ENCODE data around the gene ELL.

Gene ELL

DNA sequence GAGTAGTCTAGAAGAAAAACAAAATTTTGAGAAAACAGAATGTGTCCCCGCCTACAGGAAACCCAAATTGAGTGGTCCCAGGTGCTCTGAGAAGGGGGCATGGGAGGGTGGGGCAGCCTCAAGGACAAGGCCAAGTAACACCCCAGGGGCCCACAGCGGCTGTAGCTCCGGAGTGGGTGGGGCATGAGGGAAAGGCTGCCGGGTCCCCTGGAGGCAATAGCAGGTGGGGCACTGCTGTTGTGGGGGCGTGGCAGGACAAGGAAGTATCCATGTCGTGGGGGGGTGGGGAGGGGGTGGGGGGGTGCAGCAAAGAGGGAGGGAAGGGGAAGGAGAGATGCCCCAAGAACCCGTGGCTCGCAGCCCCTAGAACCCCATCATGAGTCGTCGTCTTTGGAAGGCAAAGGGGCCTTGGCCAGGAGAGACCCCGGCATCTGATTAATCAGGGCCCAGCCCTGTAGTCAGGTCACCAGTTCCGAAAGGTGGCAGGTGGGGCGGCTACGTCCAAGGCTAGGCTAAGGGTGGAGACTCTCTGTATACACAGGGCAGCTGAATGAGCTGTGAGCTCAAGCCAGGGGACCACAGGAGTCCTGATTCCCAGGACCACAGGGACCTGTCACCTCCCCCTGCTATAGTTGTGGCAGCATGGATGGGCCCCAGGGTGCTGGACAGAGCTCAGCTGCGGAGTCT, 76.5 kb downstream of the ELL start:
- DNase-seq (ENCODE audit: low spot score) = no peak

GRCh38 chr19:18444513-18444912, 77.4 kb downstream of the ELL start:
- DNase-seq (ENCODE audit: low spot score) = no peak

DNA sequence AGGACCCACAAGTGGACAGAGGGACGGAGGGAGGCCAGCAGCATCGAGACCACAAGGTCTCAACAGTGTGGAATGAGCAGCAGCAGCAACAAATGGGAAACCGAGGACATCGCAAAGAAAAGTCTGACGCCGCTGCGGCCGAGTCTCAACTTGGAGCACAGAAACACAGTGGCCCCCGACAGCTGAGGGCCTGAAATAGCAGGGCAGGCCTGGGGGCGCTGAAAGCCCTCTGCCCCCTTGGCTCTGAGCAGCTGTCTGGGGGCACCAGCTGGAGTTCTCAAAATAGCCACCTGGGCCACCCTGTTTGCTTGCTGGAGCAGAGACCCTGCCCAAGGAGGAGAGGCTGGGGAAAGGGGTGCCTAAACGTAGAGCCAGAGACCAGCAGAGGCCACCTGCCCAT, 78.0 kb downstream of the ELL start:
- no peak for DNase-seq (ENCODE audit: low spot score)

DNA sequence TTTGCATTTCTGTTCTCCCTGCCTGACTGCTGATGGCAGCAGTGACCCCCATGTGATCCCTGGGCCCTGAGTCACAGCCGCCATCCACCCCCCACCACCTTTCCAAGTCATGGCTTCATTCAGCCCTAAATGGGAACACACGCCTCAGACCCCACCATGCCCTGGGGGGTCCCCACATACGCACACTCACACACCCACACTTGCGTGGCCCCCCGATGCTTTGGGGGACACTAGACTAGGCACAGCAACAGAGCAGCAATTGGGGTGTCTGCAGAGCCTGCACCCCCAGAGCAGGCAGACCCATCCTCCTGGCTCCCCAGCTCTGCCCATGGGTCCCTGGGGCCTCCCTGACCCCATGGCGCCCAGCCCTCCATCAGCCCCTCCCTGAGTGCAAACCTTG, 78.5 kb downstream of the ELL start:
- DNase-seq (ENCODE audit: low spot score) = no peak

DNA sequence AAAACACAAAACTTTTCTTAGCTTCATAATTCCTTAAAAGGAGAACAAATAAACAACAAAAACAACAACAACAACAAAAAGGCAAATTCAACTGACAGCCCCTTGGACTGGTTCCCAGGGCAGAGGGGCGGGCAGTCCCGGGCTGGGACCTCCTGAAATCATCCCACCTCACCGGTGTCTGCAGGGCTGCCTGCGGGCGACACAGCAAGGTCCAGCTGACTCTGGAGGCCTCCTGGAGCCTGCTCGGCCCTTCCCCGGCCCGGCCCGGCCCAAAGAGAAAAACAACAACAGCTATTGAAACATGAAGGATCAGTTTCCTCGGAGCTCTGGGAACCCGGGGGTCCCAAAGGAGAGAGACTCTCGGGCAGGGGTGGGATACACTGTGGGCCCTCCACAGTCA, 78.9 kb downstream of the ELL start:
- DNase-seq (ENCODE audit: low spot score) = no peak

GRCh38 chr19:18441804-18442788, 79.8 kb downstream of the ELL start:
- DNase-seq (ENCODE audit: low spot score) = no peak

GRCh38 chr19:18440936-18441803, 80.7 kb downstream of the ELL start:
- DNase-seq (ENCODE audit: low spot score) = no peak

DNA sequence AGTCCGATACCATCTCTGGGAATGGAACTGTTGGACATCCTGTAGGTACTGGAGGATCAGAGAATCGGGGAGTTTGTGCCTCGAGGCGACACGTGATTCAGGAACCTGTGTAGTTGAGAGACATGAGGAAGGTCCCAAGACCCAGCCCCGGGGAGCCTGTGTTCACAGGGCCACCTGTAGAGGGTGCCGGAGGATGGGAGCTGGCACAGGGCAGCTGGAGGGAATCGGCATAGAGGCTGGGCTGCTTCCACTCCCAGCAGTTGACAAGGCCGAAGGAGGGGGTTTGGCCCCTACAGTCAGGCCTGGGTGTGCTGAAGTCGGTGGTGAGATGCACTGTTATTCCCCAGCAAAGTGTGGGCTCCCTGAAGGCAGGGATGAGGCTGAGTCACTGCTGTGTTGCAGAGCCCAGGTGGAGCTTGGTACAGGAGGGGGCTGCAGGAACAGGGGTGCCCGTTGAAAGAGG, 81.4 kb downstream of the ELL start:
- peak; percentile 46 for DNase-seq (ENCODE audit: low spot score)

DNA sequence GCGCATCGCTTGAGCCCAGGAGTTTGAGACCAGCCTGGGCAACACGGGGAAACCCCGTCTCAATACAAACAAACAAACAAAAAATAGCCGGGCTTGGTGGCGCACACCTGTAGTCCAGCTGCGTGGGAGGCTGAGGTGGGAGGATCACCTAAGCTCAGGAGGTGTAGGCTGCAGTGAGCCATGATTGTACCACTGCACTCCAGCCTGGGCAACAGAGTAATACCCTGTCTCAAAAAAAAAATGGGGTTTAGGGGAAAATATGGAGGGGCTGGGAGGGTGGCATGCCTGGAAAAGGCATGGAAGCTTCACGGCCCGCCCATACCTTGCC, 82.0 kb downstream of the ELL start:
- DNase-seq (ENCODE audit: low spot score) = no peak

DNA sequence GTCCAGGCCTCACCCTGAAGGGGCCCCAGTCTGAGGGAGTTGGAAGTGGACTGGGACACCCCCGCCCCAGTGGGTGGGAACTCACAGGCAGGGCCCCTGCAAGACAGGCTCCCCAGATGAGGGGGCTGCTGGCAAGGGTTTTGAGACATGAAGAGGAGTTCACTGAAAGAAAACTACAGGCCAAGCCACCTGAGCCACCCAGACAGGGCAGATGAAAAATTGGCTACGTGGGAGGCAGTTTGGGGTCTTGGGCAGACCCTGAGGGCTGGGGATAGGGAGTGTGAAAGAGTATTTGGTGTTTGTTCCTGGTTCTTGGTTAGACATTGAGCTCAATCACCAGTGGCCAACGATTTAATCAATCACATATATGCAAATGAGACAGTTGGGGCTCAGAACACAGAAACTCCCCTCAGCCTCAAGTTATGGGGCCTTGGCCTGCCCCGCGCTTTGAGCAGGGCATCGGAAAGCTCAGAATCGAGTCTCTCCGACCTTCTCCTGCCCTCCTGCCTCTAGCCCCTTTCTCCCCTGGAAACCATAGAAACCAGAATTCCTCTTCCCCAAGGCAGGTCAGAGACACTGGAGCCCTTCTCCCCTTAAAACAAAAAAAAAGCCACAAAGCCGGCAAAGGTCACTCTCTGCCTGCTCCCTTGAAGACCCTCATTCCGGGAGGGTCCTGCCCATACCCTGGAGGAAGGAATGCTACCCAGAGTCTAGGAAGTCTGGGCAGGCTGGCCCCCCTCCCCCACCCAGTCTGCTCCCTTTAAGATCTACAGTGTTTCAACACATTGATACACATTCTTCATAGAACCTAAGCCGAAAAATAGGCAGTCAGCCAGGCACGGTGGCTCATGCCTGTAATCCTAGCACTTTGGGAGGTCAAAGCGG, 82.6 kb downstream of the ELL start:
- DNase-seq (ENCODE audit: low spot score) = peak; percentile 35

DNA sequence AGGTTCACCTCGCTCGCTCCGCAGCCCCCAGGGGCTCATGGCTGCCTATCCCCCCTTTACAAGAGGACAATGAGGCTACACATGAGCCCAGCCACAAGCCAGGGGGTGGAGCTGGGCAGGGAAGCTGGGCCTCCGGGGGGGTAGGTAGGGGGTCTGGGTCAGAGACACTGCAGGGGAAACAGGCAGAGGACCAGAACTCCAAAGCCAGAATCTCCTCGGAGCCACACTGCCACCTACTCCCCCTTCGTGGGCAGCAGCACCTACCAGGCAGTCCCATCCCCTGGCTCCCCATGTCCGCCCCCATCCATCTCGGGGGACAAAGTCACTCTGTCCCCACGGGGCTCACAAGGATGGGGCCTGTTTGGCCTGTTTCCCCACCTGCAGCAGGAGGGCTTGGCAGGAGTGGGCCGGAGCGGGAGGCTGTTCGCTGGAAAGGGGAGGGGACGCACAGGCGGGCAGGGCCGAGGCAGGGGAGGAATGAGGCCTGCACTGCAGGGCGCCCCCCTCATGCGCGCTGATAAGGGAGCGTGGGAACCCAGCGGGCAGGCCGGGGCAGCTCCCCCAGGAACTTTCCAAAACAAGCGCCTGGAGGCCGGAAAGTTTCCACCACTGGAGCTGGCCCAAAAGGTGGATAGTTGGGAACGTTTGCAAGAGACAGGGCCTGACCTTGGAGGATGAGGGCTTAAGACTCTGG, 83.4 kb downstream of the ELL start:
- no peak for DNase-seq (ENCODE audit: low spot score)

- no peak for DNase-seq (ENCODE audit: low spot score)
These were observed 84.2 kb downstream of the ELL start, which contains the start of gene ISYNA1 for GRCh38 chr19:18437491-18438330. Gene ISYNA1, minus strand, starts transcription at chr19:18438133. Its CDS starts 154 bp downstream, at chr19:18437979.

- DNase-seq (ENCODE audit: low spot score) = no peak
These were observed 85.0 kb downstream of the ELL start for GRCh38 chr19:18436671-18437490.

DNA sequence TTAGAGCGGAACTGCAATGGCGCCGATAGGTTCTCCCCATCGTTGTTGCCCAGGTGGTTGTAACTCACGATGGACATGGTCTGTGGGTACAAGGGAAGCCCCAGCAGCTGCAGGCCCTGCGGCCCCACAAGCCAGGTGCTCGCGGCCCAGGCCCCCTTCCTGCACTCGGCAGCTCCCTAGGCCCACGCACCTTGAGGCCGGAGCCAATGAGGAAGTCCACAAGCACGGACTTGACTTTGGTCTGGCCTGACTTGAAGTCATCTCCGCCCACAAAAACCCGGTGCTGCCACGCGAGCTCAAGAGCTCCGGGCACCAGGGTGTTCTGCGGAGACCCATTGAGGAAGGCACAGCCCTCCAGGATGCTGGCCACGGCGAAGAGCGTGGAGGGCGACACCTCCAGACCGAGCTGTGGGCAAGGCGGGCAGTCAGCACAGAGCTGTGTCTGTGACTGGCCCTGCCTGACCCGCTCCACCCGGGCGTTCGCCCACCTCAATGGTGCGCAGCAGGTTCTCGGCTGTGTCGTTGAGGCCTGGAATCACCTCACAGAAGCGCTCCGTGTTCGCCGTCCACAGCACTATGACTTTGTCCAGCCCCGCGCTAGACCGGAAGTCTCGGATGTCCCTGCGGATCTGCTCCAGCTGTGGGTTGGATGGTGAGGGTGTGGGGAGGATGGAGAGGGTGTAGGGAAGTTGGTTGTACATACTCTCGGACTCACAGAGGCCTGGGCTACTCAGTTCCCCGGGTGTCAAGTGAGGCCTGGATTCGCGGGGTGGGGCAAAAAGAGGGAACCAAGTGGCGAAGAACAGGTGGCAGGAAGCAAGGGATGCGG, 85.8 kb downstream of the ELL start:
- DNase-seq (ENCODE audit: low spot score) = no peak

- no peak for DNase-seq (ENCODE audit: low spot score)
These were observed 86.6 kb downstream of the ELL start for GRCh38 chr19:18435178-18435841.

DNA sequence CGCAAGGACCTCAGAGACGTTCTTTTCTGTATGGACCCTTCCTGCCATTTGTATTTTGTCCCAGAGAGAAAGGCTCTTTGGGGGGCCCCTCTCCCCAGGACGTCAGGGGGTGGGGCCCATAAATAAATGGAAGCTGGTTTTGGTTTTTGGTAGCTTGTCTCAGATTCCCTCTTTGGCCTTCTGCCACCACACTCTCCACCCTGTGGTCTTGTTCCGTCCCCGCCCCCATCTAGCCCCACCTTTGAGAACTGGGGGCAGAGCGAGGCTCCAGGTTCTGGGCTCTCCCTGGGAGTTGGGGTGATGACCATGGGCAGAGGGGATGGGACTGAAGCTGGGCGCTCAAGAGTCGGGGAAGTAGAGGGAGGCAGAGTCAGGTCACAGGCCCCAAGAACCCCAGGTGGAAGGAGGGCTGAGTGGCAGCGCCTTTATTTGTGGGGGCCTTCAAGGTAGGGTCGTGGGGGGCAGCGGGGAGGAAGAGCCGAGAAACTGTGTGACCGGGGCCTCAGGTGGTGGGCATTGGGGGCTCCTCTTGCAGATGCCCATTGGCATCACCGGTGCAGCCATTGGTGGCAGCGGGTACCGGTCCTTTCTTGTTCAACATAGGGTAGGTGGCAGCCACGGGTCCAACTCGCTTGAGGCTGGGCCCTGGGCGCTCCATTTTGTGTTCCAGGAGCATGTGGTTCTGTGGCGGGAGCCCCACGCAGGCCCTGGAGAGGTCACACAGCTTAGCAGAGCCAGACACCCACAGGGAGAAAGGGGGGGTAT, 87.3 kb downstream of the ELL start:
- DNase-seq (ENCODE audit: low spot score) = no peak

Data from RKO (cell line).